Cardiac fibroblast (primary cell): ENCODE data around the gene LIMS4.
"Not testable (repeated sequence)": the region's sequence is repeated elsewhere in the genome, so short reads cannot be mapped to it uniquely, and the experiment has no call there.

ENCODE experiments used
- DNase-seq, 2 donors: peaks; one replicate each; pipeline versions ENCODE4 v3.0.0 to v3.0.0-alpha.2; 2010; ENCODE audit warnings: low read depth in 2 of 2
- H3K4me3 ChIP-seq, 2 donors: replicated peaks in 1 of 2; 1 replicate in 1 of 2; 2 replicates in 1 of 2; pipeline ENCODE4 v1.5.1; 2011; ENCODE audit warnings: low read depth in 2 of 2, low read length in 2 of 2, mild to moderate bottlenecking in 2 of 2, moderate library complexity in 1 of 2

Gene LIMS4

GRCh38 chr2:110472171-110473058 lies at the start of gene LIMS4:
Gene LIMS4 (minus strand): TSS chr2:110472816. CDS start chr2:110472778, 38 bp downstream.
- DNase-seq, H3K4me3 ChIP-seq: not testable (repeated sequence)

GRCh38 chr2:110499755-110500377 lies 27.2 kb upstream of the LIMS4 start:
- not testable (repeated sequence) for H3K4me3 ChIP-seq

GRCh38 chr2:110496027-110496426 lies 23.4 kb upstream of the LIMS4 start:
- DNase-seq, H3K4me3 ChIP-seq: not testable (repeated sequence)

More at GRCh38 chr2:110499755-110500377, 27.2 kb upstream of the LIMS4 start:
- not testable (repeated sequence) for DNase-seq

GRCh38 chr2:110494488-110494887 lies 21.9 kb upstream of the LIMS4 start:
- not testable (repeated sequence) for H3K4me3 ChIP-seq, DNase-seq

- H3K4me3 ChIP-seq, DNase-seq: not testable (repeated sequence)
These were observed 16.4 kb upstream of the LIMS4 start for GRCh38 chr2:110488991-110489390.

- not testable (repeated sequence) for DNase-seq, H3K4me3 ChIP-seq
These were observed 10.1 kb upstream of the LIMS4 start for GRCh38 chr2:110482697-110483096.

- H3K4me3 ChIP-seq = not testable (repeated sequence)
These were observed 8.6 kb upstream of the LIMS4 start for GRCh38 chr2:110481200-110481599.

GRCh38 chr2:110480084-110480483 lies 7.5 kb upstream of the LIMS4 start:
- DNase-seq = not testable (repeated sequence)

More at GRCh38 chr2:110481200-110481599, 8.6 kb upstream of the LIMS4 start:
- not testable (repeated sequence) for DNase-seq

GRCh38 chr2:110477370-110477769 lies 4.8 kb upstream of the LIMS4 start:
- DNase-seq, H3K4me3 ChIP-seq: not testable (repeated sequence)

More at GRCh38 chr2:110480084-110480483, 7.5 kb upstream of the LIMS4 start:
- H3K4me3 ChIP-seq = not testable (repeated sequence)

GRCh38 chr2:110476952-110477351 lies 4.3 kb upstream of the LIMS4 start:
- not testable (repeated sequence) for H3K4me3 ChIP-seq, DNase-seq

GRCh38 chr2:110475627-110476359 lies 3.2 kb upstream of the LIMS4 start:
- DNase-seq, H3K4me3 ChIP-seq: not testable (repeated sequence)

- DNase-seq, H3K4me3 ChIP-seq: not testable (repeated sequence)
These were observed 2.3 kb upstream of the LIMS4 start for GRCh38 chr2:110474898-110475297.

GRCh38 chr2:110473059-110473358 lies 393 bp upstream of the LIMS4 start:
- not testable (repeated sequence) for DNase-seq, H3K4me3 ChIP-seq

GRCh38 chr2:110468921-110469320 lies 3.7 kb downstream of the LIMS4 start:
- not testable (repeated sequence) for H3K4me3 ChIP-seq

GRCh38 chr2:110465312-110465711 lies 7.3 kb downstream of the LIMS4 start:
- not testable (repeated sequence) for H3K4me3 ChIP-seq, DNase-seq

More at GRCh38 chr2:110468921-110469320, 3.7 kb downstream of the LIMS4 start:
- not testable (repeated sequence) for DNase-seq

GRCh38 chr2:110462458-110462857 lies 10.2 kb downstream of the LIMS4 start:
- not testable (repeated sequence) for DNase-seq, H3K4me3 ChIP-seq

GRCh38 chr2:110460318-110460717 lies 12.3 kb downstream of the LIMS4 start:
- not testable (repeated sequence) for H3K4me3 ChIP-seq, DNase-seq

- DNase-seq, H3K4me3 ChIP-seq: not testable (repeated sequence)
These were observed 15.4 kb downstream of the LIMS4 start for GRCh38 chr2:110457214-110457590.
